GM23338 (cell line): ENCODE measurements around the gene PCDH10. TPM values are rescaled to one million over a fixed set of nuclear protein-coding genes. Genes with fewer than 3 reads are reported as not detected.

Experiments used
- ATAC-seq: fragments of 200-7000 bp; cut with Tn5 transposase; 3 replicates; pipeline ENCODE4 v1.9.1; 2020
- DNase-seq: peaks from one replicate; pipeline ENCODE4 v3.0.0-alpha.2; 2015; ENCODE audit warnings: low spot score
- H2AFZ ChIP-seq: fragments of 200-600 bp; sonication (generic); 2 replicates; pipeline ENCODE4 v1.8.0; 2016; ENCODE audit warnings: antibody characterized with exemption, mild to moderate bottlenecking, moderate library complexity
- H3F3A ChIP-seq: fragments of 200-600 bp; sonication (generic); replicated peaks from 2 replicates; pipeline ENCODE4 v1.8.0; 2017; ENCODE audit warnings: antibody characterized with exemption, mixed run types, low read depth
- H3K27ac ChIP-seq: fragments of 200-600 bp; sonication (generic); 2 replicates; pipeline ENCODE4 v1.6.1; 2016; ENCODE audit warnings: low read depth
- H3K27me3 ChIP-seq: fragments of 200-600 bp; sonication (generic); 2 replicates; pipeline ENCODE4 v1.8.0; 2016; ENCODE audit warnings: mild to moderate bottlenecking, mixed run types, moderate library complexity; ENCODE audit not compliant: insufficient read depth
- H3K36me3 ChIP-seq: fragments of 200-600 bp; sonication (generic); 2 replicates; pipeline ENCODE4 v1.8.0; 2016; ENCODE audit warnings: mild to moderate bottlenecking; ENCODE audit not compliant: insufficient read depth
- H3K4me1 ChIP-seq: fragments of 200-600 bp; sonication (generic); 2 replicates; pipeline ENCODE4 v1.8.0; 2016; ENCODE audit warnings: mild to moderate bottlenecking, moderate library complexity; ENCODE audit not compliant: insufficient read depth
- H3K4me2 ChIP-seq: fragments of 200-600 bp; sonication (generic); 2 replicates; pipeline ENCODE4 v1.7.1; 2017; ENCODE audit warnings: mixed run types
- H3K4me3 ChIP-seq: fragments of 200-600 bp; sonication (generic); 2 replicates; pipeline ENCODE4 v1.6.1; 2016; ENCODE audit warnings: mixed run types
- H3K79me2 ChIP-seq: fragments of 200-600 bp; sonication (generic); replicated peaks from 2 replicates; pipeline ENCODE4 v1.8.0; 2017; ENCODE audit warnings: mild to moderate bottlenecking; ENCODE audit not compliant: insufficient read depth
- H3K9me2 ChIP-seq: fragments of 200-600 bp; sonication (generic); 2 replicates; pipeline ENCODE4 v1.8.0; 2017; ENCODE audit not compliant: insufficient read depth
- H4K20me1 ChIP-seq: fragments of 200-600 bp; sonication (generic); replicated peaks from 2 replicates; pipeline ENCODE4 v1.8.0; 2017; ENCODE audit warnings: mild to moderate bottlenecking; ENCODE audit not compliant: insufficient read depth
- H3K27ac Mint-ChIP-seq: 2 replicates; pipeline ENCODE4 v1.8.0; 2020; ENCODE audit warnings: inconsistent platforms, mild to moderate bottlenecking, moderate library complexity, mixed read lengths
- H3K27me3 Mint-ChIP-seq: 3 replicates; pipeline ENCODE4 v1.8.0; 2022; ENCODE audit warnings: low read depth, mild to moderate bottlenecking, moderate library complexity, mixed read lengths, inconsistent platforms; ENCODE audit not compliant: insufficient read depth, poor library complexity
- H3K36me3 Mint-ChIP-seq: 3 replicates; pipeline ENCODE4 v1.8.0; 2021; ENCODE audit warnings: low read depth, mild to moderate bottlenecking, inconsistent platforms, moderate library complexity, mixed read lengths
- H3K4me1 Mint-ChIP-seq: 3 replicates; pipeline ENCODE4 v1.8.0; 2020; ENCODE audit warnings: mild to moderate bottlenecking, inconsistent platforms, mixed read lengths
- H3K4me3 Mint-ChIP-seq: 3 replicates; pipeline ENCODE4 v1.8.0; 2021; ENCODE audit warnings: moderate library complexity, mild to moderate bottlenecking, inconsistent platforms, mixed read lengths
- H3K9me3 Mint-ChIP-seq: 3 replicates; pipeline ENCODE4 v1.8.0; 2020; ENCODE audit warnings: moderate library complexity, mild to moderate bottlenecking, inconsistent platforms, mixed read lengths
- CREB1 ChIP-seq: fragments of 250-450 bp; sonication (Bioruptor Pico); IDR thresholded peaks from 2 replicates; pipeline ENCODE4 v1.5.0; 2020; ENCODE audit warnings: low read depth, mild to moderate bottlenecking, moderate library complexity
- CTCF ChIP-seq, 2 experiments: fragments of 200-600 bp in 1 of 2; sonication (generic) in 1 of 2; conservative IDR thresholded peaks; 2 replicates each; pipeline versions ENCODE4 v1.5.1 to v1.6.1; 2016 to 2017; ENCODE audit warnings: antibody characterized with exemption in 2 of 2, low read depth in 2 of 2, mild to moderate bottlenecking in 2 of 2, moderate library complexity in 1 of 2
- ETS1 ChIP-seq: IDR thresholded peaks from 2 replicates; pipeline ENCODE4 v1.6.1; 2016; ENCODE audit warnings: antibody characterized with exemption
- EZH2 ChIP-seq: fragments of 200-600 bp; sonication (generic); IDR thresholded peaks from one replicate; pipeline ENCODE4 v1.8.0; 2017; ENCODE audit warnings: antibody characterized with exemption, mild to moderate bottlenecking, low read depth; ENCODE audit not compliant: unreplicated experiment
- EZH2phosphoT487 ChIP-seq: fragments of 200-600 bp; sonication (generic); IDR thresholded peaks from one replicate; pipeline ENCODE4 v1.8.1; 2018; ENCODE audit warnings: antibody characterized with exemption; ENCODE audit not compliant: unreplicated experiment
- JUNB ChIP-seq: IDR thresholded peaks from one replicate; pipeline ENCODE4 v1.6.1; 2016; ENCODE audit warnings: antibody characterized with exemption; ENCODE audit not compliant: unreplicated experiment
- NANOG ChIP-seq: IDR thresholded peaks from 2 replicates; pipeline ENCODE4 v1.6.1; 2016; ENCODE audit warnings: antibody characterized with exemption, borderline replicate concordance
- POLR2AphosphoS5 ChIP-seq: IDR thresholded peaks from 2 replicates; pipeline ENCODE4 v1.6.1; 2016; ENCODE audit warnings: antibody characterized with exemption, low read depth
- REST ChIP-seq: IDR thresholded peaks from one replicate; pipeline ENCODE4 v1.6.1; 2018; ENCODE audit warnings: antibody characterized with exemption; ENCODE audit not compliant: unreplicated experiment
- STAT1 ChIP-seq: IDR thresholded peaks from one replicate; pipeline ENCODE4 v1.6.1; 2016; ENCODE audit warnings: antibody characterized with exemption; ENCODE audit not compliant: unreplicated experiment
- ZNF114 ChIP-seq: fragments of 250-450 bp; sonication (Bioruptor Pico); IDR thresholded peaks from 2 replicates; pipeline ENCODE4 v1.5.0; 2020; ENCODE audit warnings: mild to moderate bottlenecking, moderate library complexity
- ZNF331 ChIP-seq: fragments of 250-450 bp; sonication (Bioruptor Pico); IDR thresholded peaks from 2 replicates; pipeline ENCODE4 v1.5.0; 2020; ENCODE audit warnings: low read depth, mild to moderate bottlenecking, moderate library complexity
- ZNF462 ChIP-seq: fragments of 250-450 bp; sonication (Bioruptor Pico); IDR thresholded peaks from 2 replicates; pipeline ENCODE4 v1.5.0; 2020; ENCODE audit warnings: mild to moderate bottlenecking, moderate library complexity
- polyA plus RNA-seq: library from polyadenylated mRNA; unstranded; fragments of >200 nt; fragmentation: Nextera tagmentation; extraction: Ambion mirVana; gene quantifications from 2 replicates; pipeline ENCODE4 v1.2.1, GENCODE V29; 2016
- total RNA-seq: library from RNA; depleted of rRNA; stranded (reverse); fragments of >200 nt; shearing (Covaris generic); gene quantifications from 2 replicates; pipeline ENCODE4 v1.2.3, GENCODE V29; 2014

The PCDH10 gene
- total and polyA plus RNA-seq, 2 experiments from 2014 or later = 1.2 to 4.0 TPM

GRCh38 chr4:133145241-133145640 lies 3.9 kb upstream of the PCDH10 start:
- Histone ChIP-seq H3K4me1 (peaks cover 34% of the 10 kb centered on the region), H2AFZ (no peak overlapping the region), H3K9me2 (no peaks in the 10 kb centered on the region), H3K36me3 (no peaks in the 10 kb centered on the region), H3F3A (no peaks in the 10 kb centered on the region), H3K27ac (no peak overlapping the region), H4K20me1 (0 out of 2 replicates have a peak, but pooled peaks cover 5% of the 10 kb centered on the region), H3K4me3 (peak overlapping the region; percentile 69; the same call in 1 of the 2 replicates), H3K27me3 (peaks cover 53% of the 10 kb centered on the region), H3K4me2 (no peak overlapping the region), H3K79me2 (no peaks in the 10 kb centered on the region)
- no peak overlapping the region for H3K27ac Mint-ChIP-seq
- no peaks in the 10 kb centered on the region for H3K36me3 Mint-ChIP-seq
- TF ChIP-seq ZNF462 (CRISPR knock-in tag) = no peak
- no peak for TF ChIP-seq JUNB
- TF ChIP-seq ETS1 = no peak
- no peak for TF ChIP-seq POLR2AphosphoS5
- TF ChIP-seq ZNF114 (CRISPR knock-in tag) = no peak
- TF ChIP-seq CREB1 = no peak
- no peak for TF ChIP-seq REST
- TF ChIP-seq CTCF (conservative IDR thresholded peaks at IDR 0.05; ENCODE audit: low read depth in 2 of 2) = no peak
- TF ChIP-seq EZH2 = no peak
- TF ChIP-seq EZH2phosphoT487 = no peak
- TF ChIP-seq STAT1 = no peak
- TF ChIP-seq NANOG = no peak
- TF ChIP-seq ZNF331 (CRISPR knock-in tag) = no peak
- H3K27me3 Mint-ChIP-seq = peaks cover 42% of the 10 kb centered on the region
- no peak for DNase-seq
- H3K4me3 Mint-ChIP-seq = no peak overlapping the region
- H3K4me1 Mint-ChIP-seq = peaks cover 29% of the 10 kb centered on the region; the same call in 2 of the 3 replicates
- no peaks in the 10 kb centered on the region for H3K9me3 Mint-ChIP-seq
- ATAC-seq = no peak
